Measurements from ENCODE around the gene LAMA2.

- TF ChIP-seq, protein P1, sequence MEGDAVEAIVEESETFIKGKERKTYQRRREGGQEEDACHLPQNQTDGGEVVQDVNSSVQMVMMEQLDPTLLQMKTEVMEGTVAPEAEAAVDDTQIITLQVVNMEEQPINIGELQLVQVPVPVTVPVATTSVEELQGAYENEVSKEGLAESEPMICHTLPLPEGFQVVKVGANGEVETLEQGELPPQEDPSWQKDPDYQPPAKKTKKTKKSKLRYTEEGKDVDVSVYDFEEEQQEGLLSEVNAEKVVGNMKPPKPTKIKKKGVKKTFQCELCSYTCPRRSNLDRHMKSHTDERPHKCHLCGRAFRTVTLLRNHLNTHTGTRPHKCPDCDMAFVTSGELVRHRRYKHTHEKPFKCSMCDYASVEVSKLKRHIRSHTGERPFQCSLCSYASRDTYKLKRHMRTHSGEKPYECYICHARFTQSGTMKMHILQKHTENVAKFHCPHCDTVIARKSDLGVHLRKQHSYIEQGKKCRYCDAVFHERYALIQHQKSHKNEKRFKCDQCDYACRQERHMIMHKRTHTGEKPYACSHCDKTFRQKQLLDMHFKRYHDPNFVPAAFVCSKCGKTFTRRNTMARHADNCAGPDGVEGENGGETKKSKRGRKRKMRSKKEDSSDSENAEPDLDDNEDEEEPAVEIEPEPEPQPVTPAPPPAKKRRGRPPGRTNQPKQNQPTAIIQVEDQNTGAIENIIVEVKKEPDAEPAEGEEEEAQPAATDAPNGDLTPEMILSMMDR (conservative IDR thresholded peaks at IDR 0.05 in 1 of 2, IDR thresholded peaks at IDR 0.05 in 1 of 2; ENCODE audit: low read depth in 1 of 2, low read length in 2 of 2): no peak
- TF ChIP-seq EZH2 (IDR thresholded peaks at IDR 0.05; ENCODE audit: low read length, missing control alignments): no peak
Observed at GRCh38 chr6:129240492-129240853, 357.5 kb downstream of the LAMA2 start.

All from fibroblast of lung (primary cell).